Right atrium auricular region (tissue), 2 donors: ENCODE data around the gene PNMA6A. TPM values are rescaled to one million over a fixed set of nuclear protein-coding genes. Genes with fewer than 3 reads are reported as not detected.
"Not testable (repeated sequence)": the region's sequence is repeated elsewhere in the genome, so short reads cannot be mapped to it uniquely, and the experiment has no call there.

Source experiments
- DNase-seq: peaks from one replicate; pipeline ENCODE4 v3.0.0-alpha.2; 2019; ENCODE audit warnings: low spot score
- H3K27ac ChIP-seq, 2 donors: fragments of 200-600 bp; sonication (generic); 1 replicate in 1 of 2; 2 replicates in 1 of 2; pipeline ENCODE4 v1.5.1; 2016 to 2019
- H3K27me3 ChIP-seq, 2 donors: fragments of 200-600 bp; sonication (generic); one replicate each; pipeline versions ENCODE4 v1.5.1 to v1.6.0; 2017 to 2019
- H3K36me3 ChIP-seq: fragments of 200-600 bp; sonication (generic); one replicate; pipeline ENCODE4 v1.5.1; 2016
- H3K4me1 ChIP-seq, 2 donors: fragments of 200-600 bp; sonication (generic); one replicate each; pipeline versions ENCODE4 v1.5.1 to v1.6.0; 2017 to 2019
- H3K4me3 ChIP-seq, 2 donors: fragments of 200-600 bp; sonication (generic); 1 replicate in 1 of 2; 2 replicates in 1 of 2; pipeline ENCODE4 v1.5.1; 2017 to 2019; ENCODE audit warnings: mild to moderate bottlenecking in 1 of 2, moderate library complexity in 1 of 2
- H3K9me3 ChIP-seq, 2 donors: fragments of 200-600 bp; sonication (generic); one replicate each; pipeline ENCODE4 v1.5.1; 2019
- total RNA-seq, 2 donors: library from RNA; depleted of rRNA; stranded (reverse); fragments of >200 nt; gene quantifications; one replicate each; pipeline ENCODE4 v1.1.0, GENCODE V29; 2016
- TF ChIP-seq, protein P1 (sequence below), 2 donors: fragments of 200-600 bp; sonication (generic); IDR thresholded peaks; one replicate each; pipeline ENCODE4 v1.5.1; 2019; ENCODE audit warnings: antibody characterized with exemption in 2 of 2

Gene PNMA6A
- total RNA-seq, 2 donors from 2014 or later: 1.7 to 2.9 TPM

DNA sequence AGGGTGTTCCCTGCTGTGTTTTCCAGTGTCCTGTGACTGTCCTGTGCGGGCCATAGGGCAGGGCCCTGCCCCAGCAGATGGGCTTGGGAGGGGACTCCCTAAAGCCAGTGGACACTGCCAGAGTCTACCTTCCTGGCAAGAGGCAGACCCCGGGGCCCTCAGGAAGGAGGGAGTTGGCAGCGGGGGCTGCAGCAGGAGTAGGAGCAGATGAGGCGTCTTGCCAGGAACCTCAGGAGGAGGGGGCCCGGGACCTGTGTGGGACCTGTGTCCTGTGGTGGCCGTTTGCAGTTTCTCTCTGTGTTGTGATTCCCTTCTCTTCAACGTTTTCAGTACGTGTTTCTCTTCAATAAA lies 12.2 kb upstream of the PNMA6A start:
- no peak for DNase-seq

DNA sequence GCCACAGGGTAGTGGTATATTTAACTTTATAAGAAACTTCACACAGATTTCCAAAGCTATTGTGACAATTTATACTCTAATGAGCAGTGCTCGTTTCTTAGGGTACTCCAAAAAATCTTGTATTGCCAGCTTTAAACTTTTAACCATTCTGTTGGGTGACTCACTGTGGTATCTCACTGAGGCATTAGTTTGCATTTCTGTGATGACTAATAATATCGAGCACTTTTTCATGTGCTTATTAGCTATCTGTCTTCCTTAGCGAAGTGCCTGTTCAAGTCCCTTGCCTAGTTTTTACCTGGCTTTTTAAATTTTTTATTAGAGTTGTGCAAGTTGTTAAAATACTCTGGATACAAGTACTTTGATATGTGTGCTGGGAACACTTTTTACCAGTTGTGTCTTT lies 10.5 kb upstream of the PNMA6A start:
- H3K4me3 ChIP-seq: no peak overlapping the region
- no peak for DNase-seq
- TF ChIP-seq, protein P1, sequence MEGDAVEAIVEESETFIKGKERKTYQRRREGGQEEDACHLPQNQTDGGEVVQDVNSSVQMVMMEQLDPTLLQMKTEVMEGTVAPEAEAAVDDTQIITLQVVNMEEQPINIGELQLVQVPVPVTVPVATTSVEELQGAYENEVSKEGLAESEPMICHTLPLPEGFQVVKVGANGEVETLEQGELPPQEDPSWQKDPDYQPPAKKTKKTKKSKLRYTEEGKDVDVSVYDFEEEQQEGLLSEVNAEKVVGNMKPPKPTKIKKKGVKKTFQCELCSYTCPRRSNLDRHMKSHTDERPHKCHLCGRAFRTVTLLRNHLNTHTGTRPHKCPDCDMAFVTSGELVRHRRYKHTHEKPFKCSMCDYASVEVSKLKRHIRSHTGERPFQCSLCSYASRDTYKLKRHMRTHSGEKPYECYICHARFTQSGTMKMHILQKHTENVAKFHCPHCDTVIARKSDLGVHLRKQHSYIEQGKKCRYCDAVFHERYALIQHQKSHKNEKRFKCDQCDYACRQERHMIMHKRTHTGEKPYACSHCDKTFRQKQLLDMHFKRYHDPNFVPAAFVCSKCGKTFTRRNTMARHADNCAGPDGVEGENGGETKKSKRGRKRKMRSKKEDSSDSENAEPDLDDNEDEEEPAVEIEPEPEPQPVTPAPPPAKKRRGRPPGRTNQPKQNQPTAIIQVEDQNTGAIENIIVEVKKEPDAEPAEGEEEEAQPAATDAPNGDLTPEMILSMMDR (IDR thresholded peaks at IDR 0.05): no peak

More for the DNA sequence above, 12.2 kb upstream of the PNMA6A start:
- TF ChIP-seq, protein P1 (IDR thresholded peaks at IDR 0.05): no peak
- Histone ChIP-seq H3K36me3 (no peaks in the 10 kb centered on the region), H3K27me3 (no peaks in the 10 kb centered on the region), H3K9me3 (no peaks in the 10 kb centered on the region), H3K27ac (no peak overlapping the region), H3K4me3 (no peak overlapping the region), H3K4me1 (peaks cover 0 to 13% of the 10 kb centered on the region in 2 donors)

DNA sequence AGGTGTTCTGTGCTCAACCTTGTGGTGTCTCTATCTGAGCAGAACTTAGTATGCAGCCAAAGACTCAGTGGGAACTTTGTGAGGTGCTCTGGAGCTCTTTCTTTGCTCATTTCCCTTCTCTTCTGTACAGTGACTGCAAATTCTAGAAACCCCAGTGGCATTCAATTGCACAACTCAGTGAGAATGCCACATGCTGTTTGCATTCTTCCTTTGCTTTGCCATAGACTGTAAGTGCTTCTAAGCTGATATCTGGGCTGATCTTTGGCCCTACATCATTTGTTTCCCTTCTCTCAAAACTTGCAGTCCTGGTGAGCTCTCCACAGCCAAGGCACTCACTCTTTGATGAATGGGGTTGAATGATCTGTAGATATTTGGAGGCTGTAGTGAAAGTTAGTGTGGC lies 8.9 kb upstream of the PNMA6A start:
- H3K9me3 ChIP-seq: no peaks in the 10 kb centered on the region
- H3K4me1 ChIP-seq: peaks cover 0 to 6% of the 10 kb centered on the region in 2 donors
- no peaks in the 10 kb centered on the region for H3K36me3 ChIP-seq
- DNase-seq: no peak
- H3K4me3 ChIP-seq: no peak overlapping the region
- no peak overlapping the region for H3K27ac ChIP-seq
- no peaks in the 10 kb centered on the region for H3K27me3 ChIP-seq
- TF ChIP-seq, protein P1 (IDR thresholded peaks at IDR 0.05): no peak

More for the DNA sequence above, 10.5 kb upstream of the PNMA6A start:
- H3K4me1 ChIP-seq: peaks cover 0 to 13% of the 10 kb centered on the region in 2 donors
- no peaks in the 10 kb centered on the region for H3K27me3 ChIP-seq
- no peak overlapping the region for H3K27ac ChIP-seq
- no peaks in the 10 kb centered on the region for H3K36me3 ChIP-seq
- no peaks in the 10 kb centered on the region for H3K9me3 ChIP-seq

DNA sequence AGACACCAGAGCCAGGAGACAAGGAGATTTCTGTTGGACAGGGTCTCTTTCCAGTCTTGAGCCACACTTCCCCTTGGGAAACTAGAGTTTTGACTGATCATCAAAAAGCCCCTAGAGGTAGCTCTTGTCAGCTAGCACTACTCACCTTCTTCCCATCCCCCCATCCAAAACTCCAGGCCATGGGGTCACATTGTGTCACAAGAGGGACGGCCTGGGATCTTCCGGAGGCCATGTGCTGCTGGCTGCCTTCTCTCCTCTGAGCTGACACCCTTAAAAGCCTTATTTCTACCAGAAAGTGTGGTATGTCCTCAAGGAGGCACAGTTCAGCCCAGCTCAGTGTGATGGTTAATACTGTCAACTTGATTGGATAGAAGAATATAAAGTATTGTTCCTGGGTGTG lies 8.2 kb upstream of the PNMA6A start:
- TF ChIP-seq, protein P1 (IDR thresholded peaks at IDR 0.05): no peak
- DNase-seq: no peak
- Histone ChIP-seq H3K9me3 (no peaks in the 10 kb centered on the region), H3K36me3 (no peaks in the 10 kb centered on the region), H3K4me1 (peaks cover 0 to 6% of the 10 kb centered on the region in 2 donors), H3K27me3 (no peaks in the 10 kb centered on the region), H3K4me3 (no peak overlapping the region), H3K27ac (no peak overlapping the region)

DNA sequence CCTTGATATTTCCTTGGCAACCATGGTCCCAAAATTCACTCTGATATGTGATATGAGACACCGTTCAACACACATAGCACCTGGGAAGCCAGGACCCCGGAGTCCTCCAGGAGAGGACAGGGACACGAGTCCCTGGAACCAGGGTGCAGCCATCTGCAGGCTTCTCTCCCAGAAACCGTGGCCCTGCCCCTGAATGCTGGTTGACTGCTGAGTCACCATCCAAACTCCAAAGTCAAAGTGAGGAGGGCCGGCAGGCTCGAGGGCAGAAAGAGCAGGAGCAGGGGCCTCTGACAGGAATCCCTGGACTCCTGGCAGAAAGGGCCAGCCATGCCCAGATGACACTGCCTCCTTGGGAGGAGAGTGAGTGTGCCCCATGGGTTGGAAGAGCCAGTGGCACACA lies 6.9 kb upstream of the PNMA6A start:
- no peak for DNase-seq
- no peak overlapping the region for H3K27ac ChIP-seq
- TF ChIP-seq, protein P1 (IDR thresholded peaks at IDR 0.05): no peak

DNA sequence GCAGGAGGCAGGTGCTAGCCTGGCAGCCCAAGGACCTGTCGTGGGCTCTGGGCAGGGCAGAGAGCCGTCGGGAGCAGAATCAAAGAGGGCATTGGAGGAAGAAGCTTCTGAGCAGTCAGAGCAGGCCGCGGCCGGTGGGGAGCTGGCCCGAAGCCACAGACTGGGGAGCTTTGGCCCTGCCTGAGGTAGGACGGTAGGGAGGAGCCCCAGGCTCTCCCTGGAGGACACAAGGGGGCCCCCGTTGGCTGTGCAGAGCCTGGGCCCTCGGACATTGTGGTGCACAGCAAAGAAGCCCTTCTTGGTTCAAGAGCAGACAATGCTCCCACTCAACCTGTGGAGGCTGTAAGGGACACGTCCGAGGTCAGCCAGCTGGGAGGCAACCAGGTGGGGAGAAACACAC lies 5.9 kb upstream of the PNMA6A start:
- not testable (repeated sequence) for DNase-seq, H3K4me1 ChIP-seq, H3K4me3 ChIP-seq, H3K27me3 ChIP-seq, H3K9me3 ChIP-seq, H3K27ac ChIP-seq, H3K36me3 ChIP-seq

More for the DNA sequence above, 6.9 kb upstream of the PNMA6A start:
- Histone ChIP-seq H3K4me1 (peaks cover 0 to 6% of the 10 kb centered on the region in 2 donors), H3K4me3 (no peak overlapping the region), H3K36me3 (no peaks in the 10 kb centered on the region), H3K9me3 (no peaks in the 10 kb centered on the region), H3K27me3 (no peaks in the 10 kb centered on the region)

DNA sequence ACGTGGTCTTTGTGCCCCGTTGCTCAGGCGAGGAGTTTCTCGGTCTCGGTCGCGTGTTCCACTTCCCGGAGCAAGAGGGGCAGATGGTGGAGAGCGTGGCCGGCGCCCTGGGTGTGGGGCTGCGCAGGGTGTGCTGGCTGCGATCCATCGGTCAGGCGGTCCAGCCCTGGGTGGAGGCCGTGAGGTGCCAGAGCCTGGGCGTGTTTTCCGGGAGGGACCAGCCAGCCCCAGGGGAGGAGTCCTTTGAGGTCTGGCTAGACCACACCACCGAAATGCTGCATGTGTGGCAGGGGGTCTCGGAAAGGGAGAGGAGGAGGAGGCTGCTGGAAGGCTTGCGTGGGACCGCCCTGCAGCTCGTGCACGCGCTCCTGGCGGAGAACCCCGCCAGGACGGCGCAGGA lies 1.1 kb downstream of the PNMA6A start:
- not testable (repeated sequence) for H3K4me1 ChIP-seq, DNase-seq, H3K27me3 ChIP-seq, H3K4me3 ChIP-seq, H3K27ac ChIP-seq, H3K36me3 ChIP-seq, H3K9me3 ChIP-seq
